ENCODE measurements around the gene SDK2. TPM values are rescaled to one million over a fixed set of nuclear protein-coding genes. Genes with fewer than 3 reads are reported as not detected.

The SDK2 gene
- total and polyA plus RNA-seq, 11 donors, result 0.84 to 4.0 (median 2.6) TPM

DNA sequence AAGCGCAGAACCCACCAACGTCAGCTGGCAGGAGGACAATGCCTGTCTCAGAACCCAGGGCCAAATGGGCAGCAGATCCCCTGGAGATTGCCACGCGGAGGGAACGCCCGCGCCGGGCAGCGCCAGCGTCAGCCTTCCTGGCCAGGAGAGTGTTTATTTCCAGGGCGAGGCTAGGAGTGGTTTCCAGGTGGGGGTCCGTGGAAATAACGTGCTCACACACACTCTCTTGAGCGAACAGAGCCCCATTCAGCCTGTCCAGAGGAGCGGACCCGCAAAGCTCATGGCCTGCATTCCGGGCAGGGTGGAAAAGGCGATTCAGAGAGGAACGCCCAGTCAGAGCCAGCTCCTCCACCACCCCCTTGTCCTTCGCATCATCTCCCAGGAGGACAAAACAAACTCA, 40.3 kb downstream of the SDK2 start:
- peaks cover 0 to 6% (median 0%) of the 10 kb centered on the region in 12 donors for H3K4me1 ChIP-seq
- TF ChIP-seq, protein P1, sequence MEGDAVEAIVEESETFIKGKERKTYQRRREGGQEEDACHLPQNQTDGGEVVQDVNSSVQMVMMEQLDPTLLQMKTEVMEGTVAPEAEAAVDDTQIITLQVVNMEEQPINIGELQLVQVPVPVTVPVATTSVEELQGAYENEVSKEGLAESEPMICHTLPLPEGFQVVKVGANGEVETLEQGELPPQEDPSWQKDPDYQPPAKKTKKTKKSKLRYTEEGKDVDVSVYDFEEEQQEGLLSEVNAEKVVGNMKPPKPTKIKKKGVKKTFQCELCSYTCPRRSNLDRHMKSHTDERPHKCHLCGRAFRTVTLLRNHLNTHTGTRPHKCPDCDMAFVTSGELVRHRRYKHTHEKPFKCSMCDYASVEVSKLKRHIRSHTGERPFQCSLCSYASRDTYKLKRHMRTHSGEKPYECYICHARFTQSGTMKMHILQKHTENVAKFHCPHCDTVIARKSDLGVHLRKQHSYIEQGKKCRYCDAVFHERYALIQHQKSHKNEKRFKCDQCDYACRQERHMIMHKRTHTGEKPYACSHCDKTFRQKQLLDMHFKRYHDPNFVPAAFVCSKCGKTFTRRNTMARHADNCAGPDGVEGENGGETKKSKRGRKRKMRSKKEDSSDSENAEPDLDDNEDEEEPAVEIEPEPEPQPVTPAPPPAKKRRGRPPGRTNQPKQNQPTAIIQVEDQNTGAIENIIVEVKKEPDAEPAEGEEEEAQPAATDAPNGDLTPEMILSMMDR (IDR thresholded peaks at IDR 0.05), result no peak
- no peak for TF ChIP-seq POLR2A (IDR thresholded peaks at IDR 0.05)
- no peaks in the 10 kb centered on the region for H3K27me3 ChIP-seq
- ATAC-seq, result no peak
- DNase-seq, result peak in 1 of 5 donors; percentile 40
- no peaks in the 10 kb centered on the region for H3K36me3 ChIP-seq
- H3K27ac ChIP-seq, result no peak overlapping the region
- intact Hi-C loops (cut with DNase I), result no loop called here
- WGBS, 4 donors, result 90 to 95% (median 93%) methylated on average over 20 of the region's 20 CpGs
- no peaks in the 10 kb centered on the region for H3K9me3 ChIP-seq
- H3K4me3 ChIP-seq, result no peak overlapping the region

DNA sequence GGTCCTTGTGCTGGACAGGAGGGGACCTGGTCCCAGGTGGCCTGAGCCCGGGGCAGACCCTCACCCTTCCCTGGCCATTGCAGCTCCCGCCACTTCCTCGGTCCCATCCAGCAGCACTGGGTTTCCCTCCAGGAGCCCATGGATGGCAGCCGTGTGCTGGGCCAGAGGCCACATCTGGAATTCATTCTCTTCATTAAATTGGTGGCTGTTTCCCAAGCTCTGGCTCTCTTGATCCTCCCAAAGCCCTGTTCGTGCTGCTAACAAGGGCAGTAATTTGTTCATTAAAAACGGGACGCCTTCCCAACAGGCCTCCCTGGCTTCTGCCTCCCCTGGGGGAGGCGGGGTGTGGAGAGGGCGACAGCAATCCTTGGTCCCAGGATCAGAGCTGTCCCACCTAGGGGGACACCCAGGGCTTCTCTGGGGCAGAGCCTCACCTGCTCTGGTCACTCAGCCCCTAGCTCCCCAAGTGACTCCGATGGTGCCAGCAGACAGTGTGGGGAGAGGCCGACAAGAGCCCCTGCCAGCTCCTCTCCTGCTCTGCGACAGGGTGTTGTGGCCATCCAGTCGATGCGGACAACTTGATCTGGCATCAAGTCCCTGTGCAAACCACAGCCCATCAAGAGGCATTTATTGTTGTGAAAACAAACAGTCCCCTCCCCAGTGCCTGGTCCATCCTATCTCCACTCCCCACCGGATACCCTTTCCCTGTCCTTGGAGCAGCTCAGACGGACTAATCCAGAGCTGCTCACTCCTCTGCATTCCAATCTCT, 44.0 kb downstream of the SDK2 start:
- no peak for ATAC-seq
- WGBS, 4 donors, result 65 to 76% (median 66%) methylated on average over 11 to 16 of the region's 16 CpGs
- intact Hi-C loops (cut with DNase I), result no loop called here
- TF ChIP-seq, protein P1 (IDR thresholded peaks at IDR 0.05), result no peak
- no peak for TF ChIP-seq POLR2A (IDR thresholded peaks at IDR 0.05)
- DNase-seq, result no peak
- no peaks in the 10 kb centered on the region for H3K9me3 ChIP-seq
- H3K27me3 ChIP-seq, result no peaks in the 10 kb centered on the region
- no peak overlapping the region for H3K27ac ChIP-seq
- peaks cover 0 to 6% (median 0%) of the 10 kb centered on the region in 12 donors for H3K4me1 ChIP-seq
- no peak overlapping the region for H3K4me3 ChIP-seq
- no peaks in the 10 kb centered on the region for H3K36me3 ChIP-seq

DNA sequence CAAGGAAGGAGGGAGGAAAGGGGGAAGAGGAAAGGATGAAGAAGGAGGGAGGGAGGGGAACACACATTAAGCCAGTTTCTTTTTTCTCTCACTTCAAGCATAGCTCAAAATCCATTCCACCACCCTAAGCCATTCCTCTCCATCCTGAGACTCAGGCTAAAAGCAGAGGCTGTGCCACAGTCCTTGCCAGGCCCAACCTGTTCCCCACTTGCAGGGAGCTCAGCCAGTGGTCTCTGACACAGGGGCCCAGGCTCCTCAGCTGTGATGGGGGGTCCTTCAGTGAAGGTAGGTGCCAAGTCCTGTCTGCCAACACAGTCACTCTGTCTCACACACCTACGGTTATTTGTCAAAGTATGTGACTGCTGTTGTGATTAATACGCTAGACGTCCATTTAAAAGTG, 44.6 kb downstream of the SDK2 start:
- Histone ChIP-seq H3K4me3 (no peak overlapping the region), H3K4me1 (peaks cover 0 to 6% (median 0%) of the 10 kb centered on the region in 12 donors), H3K36me3 (no peaks in the 10 kb centered on the region), H3K27me3 (no peaks in the 10 kb centered on the region), H3K9me3 (no peaks in the 10 kb centered on the region), H3K27ac (no peak overlapping the region)
- TF ChIP-seq, protein P1 (IDR thresholded peaks at IDR 0.05), result no peak
- 71 to 88% (median 76%) methylated on average over 3 of the region's 3 CpGs for WGBS, 4 donors
- intact Hi-C loops (cut with DNase I), result loop anchor here in 3 of 10 donors (5.0 to 10.0 kb wide), 4 partner anchors 48 to 115 kb away; no protein-coding TSS in a partner anchor
- ATAC-seq (no peak), DNase-seq (peak in 1 of 5 donors; percentile 47)

DNA sequence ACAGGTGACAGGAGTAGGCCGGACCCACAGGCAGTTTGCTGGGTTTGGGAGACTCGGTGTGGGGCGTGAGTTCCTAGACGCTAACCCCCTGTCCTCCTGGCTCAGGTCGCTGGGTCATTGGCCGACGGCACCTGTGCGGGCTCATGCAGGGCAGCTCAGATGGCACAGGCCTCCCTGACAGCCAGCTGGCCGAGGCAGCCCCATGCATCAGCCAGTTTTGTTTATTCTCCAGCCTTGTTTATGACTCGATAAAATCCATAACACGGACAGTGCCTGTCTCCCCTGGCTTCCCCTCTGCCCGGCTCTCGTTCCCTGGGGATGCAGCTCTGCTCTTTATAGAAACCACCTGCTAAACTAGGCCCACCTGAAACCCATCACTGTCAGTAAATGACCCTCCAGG, 46.0 kb downstream of the SDK2 start:
- intact Hi-C loops (cut with DNase I), result loop anchor here in 3 of 10 donors (5.0 to 10.0 kb wide), 4 partner anchors 49 to 117 kb away; no protein-coding TSS in a partner anchor
- Histone ChIP-seq H3K4me3 (no peak overlapping the region), H3K27me3 (no peaks in the 10 kb centered on the region), H3K36me3 (no peaks in the 10 kb centered on the region), H3K27ac (no peak overlapping the region), H3K4me1 (peaks cover 0 to 6% (median 0%) of the 10 kb centered on the region in 12 donors), H3K9me3 (no peaks in the 10 kb centered on the region)
- 90 to 93% (median 92%) methylated on average over 11 to 13 of the region's 13 CpGs for WGBS, 4 donors
- ATAC-seq, result no peak
- DNase-seq, result no peak
- no peak for TF ChIP-seq POLR2A (IDR thresholded peaks at IDR 0.05)
- TF ChIP-seq, protein P1 (IDR thresholded peaks at IDR 0.05), result no peak
